Esophagus muscularis mucosa (tissue), 4 donors: ENCODE results near the gene C14orf119. TPM values are rescaled to one million over a fixed set of nuclear protein-coding genes. Genes with fewer than 3 reads are reported as not detected.
A peak's percentile ranks its signal among the peaks of the same experiment; 100 is the strongest.

ENCODE experiments used
- DNase-seq: peaks from one replicate; pipeline ENCODE4 v3.0.0-alpha.2; 2017; ENCODE audit errors: extremely low spot score
- H3K27ac ChIP-seq, 4 donors: fragments of 200-600 bp; sonication (generic); replicated peaks in 1 of 4; 1 replicate in 3 of 4; 2 replicates in 1 of 4; pipeline ENCODE4 v1.5.1; 2016 to 2019; ENCODE audit warnings: mild to moderate bottlenecking in 1 of 4
- H3K27me3 ChIP-seq, 4 donors: fragments of 200-600 bp; sonication (generic); one replicate each; pipeline versions ENCODE4 v1.5.1 to v1.6.0; 2016 to 2019
- H3K36me3 ChIP-seq, 4 donors: fragments of 200-600 bp; sonication (generic); one replicate each; pipeline ENCODE4 v1.5.1; 2016 to 2019
- H3K4me1 ChIP-seq, 4 donors: fragments of 200-600 bp; sonication (generic); one replicate each; pipeline ENCODE4 v1.5.1; 2016 to 2019
- H3K4me3 ChIP-seq, 4 donors: fragments of 200-600 bp; sonication (generic); 1 replicate in 2 of 4; 2 replicates in 2 of 4; pipeline ENCODE4 v1.5.1; 2016 to 2019; ENCODE audit warnings: mild to moderate bottlenecking in 4 of 4, moderate library complexity in 1 of 4
- H3K9me3 ChIP-seq, 4 donors: fragments of 200-600 bp; sonication (generic); 1 replicate in 3 of 4; 2 replicates in 1 of 4; pipeline ENCODE4 v1.5.1; 2016 to 2019
- EP300 ChIP-seq: sonication (generic); formaldehyde crosslinking; IDR thresholded peaks from one replicate; pipeline ENCODE4 v1.6.1; 2017; ENCODE audit warnings: antibody characterized with exemption
- POLR2A ChIP-seq: fragments of 450-650 bp; IDR thresholded peaks from one replicate; pipeline ENCODE4 v1.6.1; 2017; ENCODE audit warnings: antibody characterized with exemption, moderate library complexity, mild to moderate bottlenecking, low read depth
- POLR2AphosphoS5 ChIP-seq, 2 donors: sonication (generic); formaldehyde crosslinking; IDR thresholded peaks; one replicate each; pipeline ENCODE4 v1.6.1; 2017; ENCODE audit warnings: antibody characterized with exemption in 2 of 2
- WGBS: methylation state at CpG from one replicate; pipeline ENCODE4 v1.1.5; 2018; 5-methylcytosine and 5-hydroxymethylcytosine counted together
- intact Hi-C: fragments of 100-400 bp; cut with DNase I; formaldehyde crosslinking; loops from one replicate; pipeline ENCODE4 v1.15.1; 2023
- total RNA-seq, 4 donors: library from RNA; depleted of rRNA; stranded (reverse); fragments of >200 nt; gene quantifications; one replicate each; pipeline versions ENCODE4 v1.1.0 to v1.2.1, GENCODE V29; 2016
- TF ChIP-seq, protein P1 (sequence below), 3 experiments: fragments of 200-600 bp in 2 of 3; fragments of 450-650 bp in 1 of 3; sonication (generic) in 2 of 3; IDR thresholded peaks; one replicate each; pipeline ENCODE4 v1.5.1; 2017 to 2019; ENCODE audit warnings: antibody characterized with exemption in 3 of 3, mild to moderate bottlenecking in 2 of 3, moderate library complexity in 1 of 3

The C14orf119 gene
- total RNA-seq, 4 donors from 2014 or later: 21.2 to 42.5 (median 34.0) TPM

GRCh38 chr14:23093104-23093503 is 2.2 kb upstream of the C14orf119 start:
- H3K4me3 ChIP-seq: peak overlapping the region in 3 of 4 donors; percentile 67 to 87 (median 85)
- peaks cover 35 to 57% (median 49%) of the 10 kb centered on the region in 4 donors for H3K4me1 ChIP-seq
- no peaks in the 10 kb centered on the region for H3K9me3 ChIP-seq
- 45% methylated on average over 2 of the region's 2 CpGs for WGBS
- no peak overlapping the region for H3K27ac ChIP-seq
- no peak for TF ChIP-seq EP300
- no peaks in the 10 kb centered on the region for H3K27me3 ChIP-seq
- no peak for DNase-seq
- H3K36me3 ChIP-seq: peaks cover 35 to 59% (median 55%) of the 10 kb centered on the region in 4 donors
- intact Hi-C loops: no loop called here

DNA sequence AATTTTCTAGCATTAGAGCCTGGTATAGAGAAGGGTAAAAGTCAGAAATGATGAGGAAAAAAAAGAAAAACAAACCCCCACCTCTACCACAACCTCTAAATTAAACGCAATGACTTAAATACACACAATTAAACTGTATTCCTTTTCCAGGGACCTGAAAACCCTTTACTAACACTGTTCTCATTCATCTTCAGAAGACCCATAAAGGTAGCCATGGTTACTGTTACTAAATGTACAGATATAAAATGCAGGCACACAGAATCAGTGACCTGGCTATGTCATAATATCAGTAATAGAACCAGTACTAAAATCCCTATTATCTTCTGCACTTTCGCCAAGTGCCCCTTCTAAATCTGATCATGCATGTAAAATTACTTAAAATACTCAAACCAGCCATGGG is 1.8 kb upstream of the C14orf119 start:
- peak overlapping the region in 1 of 4 donors; percentile 100 for H3K27ac ChIP-seq
- 71% methylated on average over 2 of the region's 2 CpGs for WGBS
- H3K36me3 ChIP-seq: peaks cover 30 to 59% (median 55%) of the 10 kb centered on the region in 4 donors
- H3K4me1 ChIP-seq: peaks cover 35 to 56% (median 52%) of the 10 kb centered on the region in 4 donors
- intact Hi-C loops: no loop called here
- DNase-seq: no peak
- peak overlapping the region; percentile 67 to 87 (median 86) for H3K4me3 ChIP-seq
- TF ChIP-seq POLR2AphosphoS5 (IDR thresholded peaks at IDR 0.05): no peak
- no peak for TF ChIP-seq POLR2A
- TF ChIP-seq, protein P1, sequence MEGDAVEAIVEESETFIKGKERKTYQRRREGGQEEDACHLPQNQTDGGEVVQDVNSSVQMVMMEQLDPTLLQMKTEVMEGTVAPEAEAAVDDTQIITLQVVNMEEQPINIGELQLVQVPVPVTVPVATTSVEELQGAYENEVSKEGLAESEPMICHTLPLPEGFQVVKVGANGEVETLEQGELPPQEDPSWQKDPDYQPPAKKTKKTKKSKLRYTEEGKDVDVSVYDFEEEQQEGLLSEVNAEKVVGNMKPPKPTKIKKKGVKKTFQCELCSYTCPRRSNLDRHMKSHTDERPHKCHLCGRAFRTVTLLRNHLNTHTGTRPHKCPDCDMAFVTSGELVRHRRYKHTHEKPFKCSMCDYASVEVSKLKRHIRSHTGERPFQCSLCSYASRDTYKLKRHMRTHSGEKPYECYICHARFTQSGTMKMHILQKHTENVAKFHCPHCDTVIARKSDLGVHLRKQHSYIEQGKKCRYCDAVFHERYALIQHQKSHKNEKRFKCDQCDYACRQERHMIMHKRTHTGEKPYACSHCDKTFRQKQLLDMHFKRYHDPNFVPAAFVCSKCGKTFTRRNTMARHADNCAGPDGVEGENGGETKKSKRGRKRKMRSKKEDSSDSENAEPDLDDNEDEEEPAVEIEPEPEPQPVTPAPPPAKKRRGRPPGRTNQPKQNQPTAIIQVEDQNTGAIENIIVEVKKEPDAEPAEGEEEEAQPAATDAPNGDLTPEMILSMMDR (IDR thresholded peaks at IDR 0.05): no peak
- TF ChIP-seq EP300: no peak
- no peaks in the 10 kb centered on the region for H3K9me3 ChIP-seq
- no peaks in the 10 kb centered on the region for H3K27me3 ChIP-seq

- peaks cover 35 to 56% (median 52%) of the 10 kb centered on the region in 4 donors for H3K4me1 ChIP-seq
These were observed 1.2 kb upstream of the C14orf119 start for GRCh38 chr14:23093991-23094665.

GRCh38 chr14:23094666-23095195 is 574 bp upstream of the C14orf119 start, which contains the start of gene ACIN1:
Gene ACIN1, minus strand, starts transcription at chr14:23095136. Its CDS starts 24 bp downstream, at chr14:23095112.
- TF ChIP-seq, protein P1 (IDR thresholded peaks at IDR 0.05): peak in 1 of 3 experiments; percentile 5
- TF ChIP-seq EP300 (no peak), POLR2A (peak; percentile 59), POLR2AphosphoS5 (IDR thresholded peaks at IDR 0.05) (peak in 1 of 2 donors; percentile 86)
- peak; percentile 95 for DNase-seq
- H3K9me3 ChIP-seq: no peaks in the 10 kb centered on the region
- H3K27ac ChIP-seq: peak within 1 kb of the TSS; percentile 93 to 100 (median 95)
- intact Hi-C loops: no loop called here
- H3K36me3 ChIP-seq: peaks cover 18 to 57% (median 53%) of the 10 kb centered on the region in 4 donors
- H3K27me3 ChIP-seq: no peaks in the 10 kb centered on the region
- peaks cover 39 to 59% (median 52%) of the 10 kb centered on the region in 4 donors for H3K4me1 ChIP-seq
- H3K4me3 ChIP-seq: peak within 1 kb of the TSS; percentile 67 to 87 (median 86)
- 0% methylated on average over 12 of the region's 55 CpGs for WGBS

More at GRCh38 chr14:23093991-23094665, 1.2 kb upstream of the C14orf119 start:
- under 1% methylated on average over 14 of the region's 14 CpGs for WGBS
- peaks cover 24 to 59% (median 55%) of the 10 kb centered on the region in 4 donors for H3K36me3 ChIP-seq
- H3K4me3 ChIP-seq: peak overlapping the region; percentile 67 to 87 (median 86)
- H3K9me3 ChIP-seq: no peaks in the 10 kb centered on the region
- intact Hi-C loops: no loop called here
- peak overlapping the region; percentile 93 to 100 (median 95) for H3K27ac ChIP-seq
- DNase-seq: no peak
- H3K27me3 ChIP-seq: no peaks in the 10 kb centered on the region
- no peak for TF ChIP-seq POLR2AphosphoS5 (IDR thresholded peaks at IDR 0.05)
- TF ChIP-seq, protein P1 (IDR thresholded peaks at IDR 0.05): no peak

DNA sequence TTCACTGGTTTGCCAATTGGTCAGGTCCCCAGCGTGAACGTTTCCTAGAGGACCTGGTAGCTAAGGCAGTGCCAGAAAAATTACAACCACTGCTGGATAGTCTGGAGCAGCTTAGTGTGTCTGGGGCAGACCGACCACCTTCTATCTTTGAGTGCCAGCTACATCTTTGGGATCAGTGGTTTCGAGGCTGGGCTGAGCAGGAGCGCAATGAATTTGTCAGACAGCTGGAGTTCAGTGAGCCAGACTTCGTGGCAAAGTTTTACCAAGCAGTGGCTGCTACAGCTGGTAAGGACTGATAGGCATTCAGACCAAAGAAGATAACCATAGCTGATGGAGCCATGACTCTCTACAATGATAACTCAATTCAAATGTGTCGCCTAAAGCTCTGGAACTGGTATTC is 2.5 kb downstream of the C14orf119 start:
- DNase-seq: no peak
- no peak overlapping the region for H3K27ac ChIP-seq
- H3K9me3 ChIP-seq: no peaks in the 10 kb centered on the region
- H3K27me3 ChIP-seq: no peaks in the 10 kb centered on the region
- H3K36me3 ChIP-seq: peaks cover 0 to 27% (median 24%) of the 10 kb centered on the region in 4 donors
- H3K4me3 ChIP-seq: no peak overlapping the region
- peaks cover 30 to 42% (median 33%) of the 10 kb centered on the region in 4 donors for H3K4me1 ChIP-seq
- intact Hi-C loops: no loop called here
- TF ChIP-seq EP300 (no peak), POLR2AphosphoS5 (IDR thresholded peaks at IDR 0.05) (no peak), POLR2A (no peak)
- TF ChIP-seq, protein P1 (IDR thresholded peaks at IDR 0.05): no peak
- whole genome bisulfite sequencing: 87% methylated on average over 7 of the region's 7 CpGs
